GM12892 (cell line): ENCODE results near the gene HSP90AA1.

Experiments used
- POLR2A ChIP-seq: IDR thresholded peaks from 2 replicates; pipeline ENCODE4 v1.6.1; 2011; ENCODE audit warnings: low read depth, low read length, control low read depth
- POLR2AphosphoS5 ChIP-seq: IDR thresholded peaks from 2 replicates; pipeline ENCODE4 v1.6.1; 2011; ENCODE audit warnings: low read depth, low read length, control low read depth
- TAF1 ChIP-seq: IDR thresholded peaks from 2 replicates; pipeline ENCODE4 v1.6.1; 2011; ENCODE audit warnings: low read depth, mild to moderate bottlenecking, control low read depth, low read length, borderline replicate concordance

DNA sequence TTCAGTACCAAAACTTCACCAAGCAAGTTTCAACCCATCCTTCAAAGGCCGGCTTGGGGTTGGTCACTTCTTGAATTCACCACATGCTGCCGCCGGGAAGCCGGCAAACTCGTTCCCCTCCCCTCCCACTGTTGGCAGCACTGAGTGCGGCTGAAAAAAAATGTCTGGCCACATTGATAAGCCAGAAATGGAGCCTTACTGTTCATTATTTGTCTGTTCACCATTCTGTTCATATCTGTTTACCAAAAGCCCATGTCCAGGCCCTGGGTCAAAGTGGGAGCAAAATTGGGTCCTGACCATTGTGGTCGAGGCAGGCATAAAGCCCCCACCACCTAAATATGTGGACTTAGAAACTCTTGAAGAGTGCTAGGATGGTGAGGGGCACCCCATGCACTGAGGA lies 7.3 kb upstream of the HSP90AA1 start:
- TF ChIP-seq POLR2A (no peak), POLR2AphosphoS5 (no peak), TAF1 (no peak)
